Fibroblast of lung (primary cell): ENCODE measurements around the gene RASSF3. TPM values are rescaled to one million over a fixed set of nuclear protein-coding genes. Genes with fewer than 3 reads are reported as not detected.
A peak's percentile ranks its signal among the peaks of the same experiment; 100 is the strongest.

Experiments
- DNase-seq, 2 donors: peaks; one replicate each; pipeline versions ENCODE4 v3.0.0 to v3.0.0-alpha.2; 2010; ENCODE audit warnings: low read depth in 2 of 2
- H2AFZ ChIP-seq: 2 replicates; pipeline ENCODE4 v1.5.1; 2012; ENCODE audit warnings: low read length, control low read depth, inconsistent platforms
- H3K27ac ChIP-seq: 2 replicates; pipeline ENCODE4 v1.5.1; 2011; ENCODE audit warnings: low read length, control low read depth; ENCODE audit not compliant: insufficient read depth
- H3K27me3 ChIP-seq: 2 replicates; pipeline ENCODE4 v1.5.1; 2011; ENCODE audit warnings: mild to moderate bottlenecking, low read length; ENCODE audit not compliant: control insufficient read depth, insufficient read depth
- H3K36me3 ChIP-seq: 2 replicates; pipeline ENCODE4 v1.5.1; 2011; ENCODE audit warnings: low read length; ENCODE audit not compliant: control insufficient read depth, insufficient read depth
- H3K4me1 ChIP-seq: 2 replicates; pipeline ENCODE4 v1.5.1; 2011; ENCODE audit warnings: low read length; ENCODE audit not compliant: control insufficient read depth, insufficient read depth; ENCODE audit errors: extremely low read depth
- H3K4me2 ChIP-seq: 2 replicates; pipeline ENCODE4 v1.5.1; 2011; ENCODE audit warnings: low read length, control low read depth; ENCODE audit not compliant: insufficient read depth; ENCODE audit errors: extremely low read depth
- H3K4me3 ChIP-seq, 4 experiments: fragments of 200-600 bp in 1 of 4; sonication (generic) in 1 of 4; replicated peaks in 1 of 4; 2 replicates each; pipeline ENCODE4 v1.5.1; 2011 to 2016; ENCODE audit warnings: low read length in 4 of 4, low read depth in 3 of 4, mild to moderate bottlenecking in 3 of 4, control low read depth in 2 of 4, inconsistent platforms in 1 of 4, mixed read lengths in 1 of 4; ENCODE audit not compliant: insufficient read depth in 1 of 4; ENCODE audit errors: control extremely low read depth in 1 of 4
- H3K79me2 ChIP-seq: 2 replicates; pipeline ENCODE4 v1.5.1; 2012; ENCODE audit warnings: mild to moderate bottlenecking, low read length, inconsistent platforms; ENCODE audit not compliant: control insufficient read depth, insufficient read depth
- H3K9ac ChIP-seq: 2 replicates; pipeline ENCODE4 v1.5.1; 2011; ENCODE audit warnings: mild to moderate bottlenecking, low read length, control low read depth; ENCODE audit not compliant: insufficient read depth
- H3K9me3 ChIP-seq: 2 replicates; pipeline ENCODE4 v1.5.1; 2012; ENCODE audit warnings: low read depth, low read length; ENCODE audit not compliant: control insufficient read depth, insufficient read depth
- H4K20me1 ChIP-seq: 2 replicates; pipeline ENCODE4 v1.5.1; 2011; ENCODE audit warnings: low read length; ENCODE audit not compliant: control insufficient read depth, insufficient read depth; ENCODE audit errors: extremely low read depth
- CTCF ChIP-seq, 2 donors: IDR thresholded peaks in 1 of 2; conservative IDR thresholded peaks in 1 of 2; 1 replicate in 1 of 2; 2 replicates in 1 of 2; pipeline ENCODE4 v1.5.1; 2011 to 2012; ENCODE audit warnings: low read length in 2 of 2, control low read depth in 1 of 2, inconsistent platforms in 1 of 2, low read depth in 1 of 2, mild to moderate bottlenecking in 1 of 2
- EZH2 ChIP-seq: IDR thresholded peaks from 2 replicates; pipeline ENCODE4 v1.5.1; 2012; ENCODE audit warnings: low read length, control low read depth, mild to moderate bottlenecking; ENCODE audit errors: missing control alignments
- polyA plus RNA-seq, 2 donors: library from polyadenylated mRNA; depleted of rRNA in 1 of 2; stranded (reverse) in 1 of 2; unstranded in 1 of 2; fragments of >200 nt; gene quantifications; 2 replicates each; pipeline ENCODE4 v1.2.1, GENCODE V29; 2011 to 2012; ENCODE audit warnings: missing spikeins in 1 of 2
- total RNA-seq: library from RNA; depleted of rRNA; stranded (reverse); fragments of >200 nt; gene quantifications from 2 replicates; pipeline ENCODE4 v1.2.1, GENCODE V29; 2014

RASSF3 gene
- total and polyA plus RNA-seq, 2 donors (not counting 1 experiment from before 2014, with no cell fraction given) = 37.7 to 45.9 TPM

- peaks cover 14% of the 10 kb centered on the region for H3K79me2 ChIP-seq
- peaks cover 5% of the 10 kb centered on the region for H3K4me1 ChIP-seq
- H3K9ac ChIP-seq = no peak overlapping the region
- no peak overlapping the region for H3K4me3 ChIP-seq
- H2AFZ ChIP-seq = no peak overlapping the region
- no peaks in the 10 kb centered on the region for H3K9me3 ChIP-seq
- peaks cover 2% of the 10 kb centered on the region for H3K36me3 ChIP-seq
- no peaks in the 10 kb centered on the region for H3K27me3 ChIP-seq
- no peaks in the 10 kb centered on the region for H4K20me1 ChIP-seq
- no peak overlapping the region for H3K4me2 ChIP-seq
- DNase-seq = no peak
- TF ChIP-seq EZH2 = no peak
- no peak for TF ChIP-seq CTCF (conservative IDR thresholded peaks at IDR 0.05 in 1 of 2, IDR thresholded peaks at IDR 0.05 in 1 of 2; ENCODE audit: low read depth in 1 of 2, low read length in 2 of 2)
- H3K27ac ChIP-seq = no peak overlapping the region
Observed at GRCh38 chr12:64681200-64682052, 71.1 kb downstream of the RASSF3 start.

DNA sequence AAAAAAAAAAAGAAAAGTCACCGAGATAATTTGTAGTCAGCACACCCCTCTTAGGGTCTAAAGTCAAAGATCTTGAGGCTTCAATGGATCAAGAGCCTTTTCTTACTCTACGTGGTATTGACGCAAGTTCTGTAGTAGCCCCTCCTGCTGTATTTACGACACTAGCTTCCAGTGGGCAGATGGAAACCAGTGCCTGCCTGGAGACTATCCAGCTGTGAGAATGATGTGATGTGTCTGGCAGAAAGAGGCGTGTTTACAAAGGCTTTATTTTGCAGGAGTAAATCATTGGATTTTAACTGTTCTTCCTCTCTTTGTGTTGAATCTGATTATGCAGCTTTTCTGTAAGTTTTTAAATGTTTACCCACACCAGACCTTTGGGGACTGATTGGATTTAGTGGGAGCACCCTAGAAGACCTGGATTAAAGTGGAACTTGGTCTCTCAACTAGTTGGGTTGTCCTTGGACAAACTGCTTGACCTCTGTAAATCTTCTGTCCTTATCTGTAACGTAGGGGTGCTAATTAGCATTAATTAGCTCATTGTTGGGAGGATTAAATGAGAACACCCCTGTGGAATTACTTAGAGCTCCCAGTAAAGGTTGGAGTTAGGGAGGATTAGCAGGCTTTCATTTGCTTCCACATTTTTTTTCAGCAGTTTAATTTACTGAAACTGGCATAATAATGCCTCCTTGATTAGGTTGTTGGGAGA lies 72.4 kb downstream of the RASSF3 start:
- Histone ChIP-seq H3K79me2 (peaks cover 12% of the 10 kb centered on the region), H4K20me1 (no peaks in the 10 kb centered on the region), H2AFZ (no peak overlapping the region), H3K27me3 (no peaks in the 10 kb centered on the region), H3K4me2 (peak overlapping the region; percentile 36), H3K9ac (no peak overlapping the region), H3K36me3 (peaks cover 2% of the 10 kb centered on the region), H3K4me3 (no peak overlapping the region), H3K4me1 (peaks cover 6% of the 10 kb centered on the region), H3K9me3 (no peaks in the 10 kb centered on the region), H3K27ac (no peak overlapping the region)
- DNase-seq = peak; percentile 58 to 99
- TF ChIP-seq EZH2 (no peak), CTCF (conservative IDR thresholded peaks at IDR 0.05 in 1 of 2, IDR thresholded peaks at IDR 0.05 in 1 of 2; ENCODE audit: low read depth in 1 of 2, low read length in 2 of 2) (no peak)

DNA sequence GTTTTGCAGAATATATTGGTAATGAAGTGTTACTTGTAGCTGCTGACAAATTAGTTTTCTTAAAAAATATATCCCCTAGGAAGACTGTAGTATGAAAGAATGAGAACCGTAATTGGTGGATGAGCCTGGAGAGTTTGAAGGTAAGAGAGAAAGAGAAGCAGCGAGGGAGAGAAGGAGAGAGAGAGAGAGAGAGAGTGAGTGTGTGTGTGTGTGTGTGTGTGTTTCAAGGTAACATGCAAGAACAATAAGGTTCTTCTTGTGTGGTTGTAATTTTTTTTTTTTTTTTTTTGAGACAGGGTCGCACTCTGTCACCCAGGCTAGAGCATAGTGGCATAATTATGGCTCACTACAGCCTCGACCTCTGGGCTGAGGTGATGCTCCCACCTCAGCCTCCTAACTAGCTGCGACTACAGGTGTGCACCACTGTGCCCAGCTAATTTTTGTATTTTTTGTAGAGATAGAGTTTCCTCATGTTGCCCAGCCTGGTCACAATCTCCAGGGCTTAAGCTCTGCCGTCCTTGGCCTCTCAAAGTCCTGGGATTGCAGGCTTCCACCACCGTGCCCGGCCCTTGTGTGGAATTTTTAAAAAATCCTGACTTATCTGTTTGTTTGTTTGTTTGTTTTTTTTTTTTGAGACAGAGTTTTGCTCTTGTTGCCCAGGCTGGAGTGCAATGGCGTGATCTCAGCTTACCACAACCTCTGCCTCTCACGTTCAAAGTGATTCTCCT lies 73.7 kb downstream of the RASSF3 start:
- no peaks in the 10 kb centered on the region for H4K20me1 ChIP-seq
- no peak overlapping the region for H3K9ac ChIP-seq
- H3K4me2 ChIP-seq = no peak overlapping the region
- peaks cover 7% of the 10 kb centered on the region for H3K4me1 ChIP-seq
- H3K27me3 ChIP-seq = no peaks in the 10 kb centered on the region
- H3K79me2 ChIP-seq = peaks cover 10% of the 10 kb centered on the region
- H3K36me3 ChIP-seq = peaks cover 2% of the 10 kb centered on the region
- H3K4me3 ChIP-seq = no peak overlapping the region
- H2AFZ ChIP-seq = no peak overlapping the region
- DNase-seq = no peak
- TF ChIP-seq CTCF (conservative IDR thresholded peaks at IDR 0.05 in 1 of 2, IDR thresholded peaks at IDR 0.05 in 1 of 2; ENCODE audit: low read depth in 1 of 2, low read length in 2 of 2) = no peak
- TF ChIP-seq EZH2 = no peak
- H3K27ac ChIP-seq = no peak overlapping the region
- H3K9me3 ChIP-seq = no peaks in the 10 kb centered on the region
